HG03135 (cell line): ENCODE measurements around the gene COL6A1.
"Not testable (repeated sequence)": the region's sequence is repeated elsewhere in the genome, so short reads cannot be mapped to it uniquely, and the experiment has no call there.

Experiments
- ATAC-seq: cut with Tn5 transposase; IDR thresholded peaks from one replicate; pipeline ENCODE4 v1.9.1; 2021; ENCODE audit warnings: mild to moderate bottlenecking, moderate library complexity; ENCODE audit not compliant: unreplicated experiment

The COL6A1 gene

DNA sequence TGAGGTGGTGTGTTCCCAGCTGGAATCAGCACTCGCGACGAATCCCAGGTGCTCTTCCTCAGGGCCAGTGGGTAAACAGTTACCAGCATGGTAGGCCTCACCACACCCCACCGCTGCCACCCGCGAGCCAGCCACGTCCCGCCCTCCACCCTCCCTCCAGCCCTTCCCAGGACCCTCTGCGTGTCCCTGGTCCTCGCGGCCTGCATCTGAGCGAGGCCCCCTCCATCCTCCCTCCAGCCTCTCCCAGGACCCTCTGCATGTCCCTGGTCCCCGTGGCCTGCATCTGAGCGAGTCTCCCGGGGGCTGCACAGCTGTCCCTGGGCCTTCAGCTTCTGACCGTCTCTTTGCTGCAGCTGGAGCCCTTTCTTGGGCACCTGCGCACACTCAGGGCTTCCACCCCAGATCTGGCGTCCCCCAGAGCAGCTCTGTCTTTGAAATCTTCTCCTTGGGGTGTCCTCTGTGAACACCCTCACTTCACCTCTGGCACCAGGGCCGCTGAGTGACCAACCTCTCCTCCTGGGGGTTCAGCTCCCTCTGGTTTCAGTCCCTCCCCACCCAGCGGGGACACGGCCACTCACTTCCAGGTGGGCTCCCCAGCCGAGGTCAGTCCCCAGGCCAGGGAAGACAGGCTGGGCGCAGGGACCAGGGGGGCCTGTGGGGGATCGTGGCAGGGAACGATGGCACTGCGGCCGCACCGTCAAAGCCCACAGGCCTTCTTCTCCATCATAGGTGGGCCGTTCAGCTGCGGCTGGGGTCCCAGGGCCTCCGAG, 58.5 kb downstream of the COL6A1 start:
- no peak for ATAC-seq

GRCh38 chr21:46040707-46041106, 59.1 kb downstream of the COL6A1 start:
- ATAC-seq: no peak

DNA sequence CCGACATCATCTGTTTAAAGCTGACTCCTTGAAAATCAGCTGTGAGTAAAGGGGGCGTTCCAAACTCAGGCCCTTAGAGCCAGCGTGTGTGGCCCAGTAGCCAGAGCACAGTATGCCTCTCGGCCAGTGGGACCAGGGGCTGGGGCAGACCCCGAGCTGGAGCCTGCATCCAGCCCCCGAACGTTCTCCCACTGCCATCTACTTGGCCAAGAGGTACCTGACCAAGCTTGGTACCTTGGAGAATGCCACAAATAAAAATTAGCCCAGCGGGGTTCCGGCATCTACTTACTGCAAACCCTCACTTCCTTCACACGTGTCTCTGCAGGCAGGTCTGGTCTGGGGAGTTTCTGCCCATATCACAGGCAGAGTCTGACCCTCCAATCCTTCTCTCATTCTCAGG, 59.6 kb downstream of the COL6A1 start:
- ATAC-seq: no peak

GRCh38 chr21:46045154-46045553, 63.6 kb downstream of the COL6A1 start:
- no peak for ATAC-seq

GRCh38 chr21:46046471-46046870, 64.9 kb downstream of the COL6A1 start:
- no peak for ATAC-seq

GRCh38 chr21:46046906-46047305, 65.3 kb downstream of the COL6A1 start:
- ATAC-seq: not testable (repeated sequence)

DNA sequence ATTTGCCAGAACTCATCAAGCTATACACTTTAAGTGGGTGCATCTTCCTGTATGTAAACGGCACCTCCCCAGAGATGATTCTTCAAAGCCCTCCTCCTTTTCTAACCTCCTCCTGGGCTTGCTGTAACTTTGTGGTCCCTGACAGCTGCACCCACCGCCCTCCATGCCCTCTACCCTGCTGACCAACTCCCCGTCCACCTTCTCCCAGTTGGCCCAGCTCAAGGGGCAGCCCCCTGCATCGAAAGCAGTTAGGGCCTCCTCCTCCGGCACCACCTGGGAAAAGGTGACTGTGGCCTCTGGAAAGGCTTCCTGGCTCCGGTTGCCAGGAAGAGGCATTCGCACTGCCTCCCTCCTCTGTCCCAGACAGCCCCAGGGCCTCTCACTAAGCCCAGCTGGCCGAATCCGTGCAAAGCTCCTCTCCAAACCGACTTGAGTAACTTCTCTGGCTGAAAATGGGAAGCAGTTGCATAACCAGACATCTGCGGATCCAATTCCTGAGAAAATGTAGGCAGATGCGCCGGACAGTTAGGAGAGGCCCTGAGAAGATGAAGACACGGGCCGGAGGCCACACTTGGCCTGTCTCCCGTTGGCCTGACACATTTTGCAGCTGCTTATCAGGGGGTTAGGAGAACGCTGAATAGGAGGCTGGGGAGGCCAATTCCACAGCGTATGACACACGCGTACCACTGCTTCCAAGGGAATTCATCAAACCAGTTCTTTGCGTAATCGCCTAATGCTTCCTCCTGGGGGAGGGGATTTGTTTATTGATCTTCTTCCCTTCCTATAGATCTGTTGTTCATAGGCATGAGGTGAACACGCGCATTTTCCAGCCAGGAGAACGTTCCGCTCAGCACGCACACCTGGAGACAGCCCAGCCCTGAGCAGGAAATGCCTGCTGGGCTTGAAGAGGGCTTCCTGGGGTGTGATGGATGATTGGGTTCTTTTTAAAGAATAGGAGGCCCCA, 67.6 kb downstream of the COL6A1 start:
- no peak for ATAC-seq

DNA sequence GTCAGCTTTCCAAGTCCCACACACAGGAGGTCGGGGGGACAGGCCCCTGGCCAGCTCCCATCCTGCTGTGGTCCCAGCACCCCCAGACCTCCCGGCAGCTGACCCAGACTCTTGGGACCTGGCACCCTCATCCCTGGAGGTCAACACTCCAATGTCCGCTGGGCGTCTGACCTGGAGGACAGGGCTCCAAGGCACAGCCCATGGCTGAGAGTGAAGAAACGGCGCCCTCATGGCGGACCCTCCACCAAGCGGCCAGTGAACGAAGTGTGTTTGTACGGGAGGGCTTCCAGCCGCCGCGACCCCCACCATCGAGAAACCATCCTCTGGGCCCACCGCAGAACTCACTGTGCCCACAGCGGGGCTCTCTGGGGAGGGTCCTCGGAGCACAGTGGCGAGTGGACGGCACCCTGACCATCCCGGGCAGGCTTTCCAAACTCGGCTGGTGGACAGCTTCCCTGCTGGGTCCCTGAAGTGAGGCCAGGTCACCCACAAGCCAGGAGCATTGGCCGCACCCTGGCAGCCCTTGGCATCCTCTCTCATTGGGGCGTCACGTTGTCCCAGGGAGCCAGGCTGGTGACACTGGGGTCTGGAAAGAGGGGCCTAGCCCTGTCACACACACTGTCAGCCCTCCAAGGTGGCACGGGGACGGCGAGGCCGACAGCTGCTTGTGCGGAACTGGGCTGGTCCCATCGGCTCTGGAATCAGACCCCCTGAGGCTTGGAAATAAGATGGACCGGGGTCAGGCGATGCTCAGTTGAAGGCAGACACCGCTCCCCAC, 68.5 kb downstream of the COL6A1 start:
- no peak for ATAC-seq

DNA sequence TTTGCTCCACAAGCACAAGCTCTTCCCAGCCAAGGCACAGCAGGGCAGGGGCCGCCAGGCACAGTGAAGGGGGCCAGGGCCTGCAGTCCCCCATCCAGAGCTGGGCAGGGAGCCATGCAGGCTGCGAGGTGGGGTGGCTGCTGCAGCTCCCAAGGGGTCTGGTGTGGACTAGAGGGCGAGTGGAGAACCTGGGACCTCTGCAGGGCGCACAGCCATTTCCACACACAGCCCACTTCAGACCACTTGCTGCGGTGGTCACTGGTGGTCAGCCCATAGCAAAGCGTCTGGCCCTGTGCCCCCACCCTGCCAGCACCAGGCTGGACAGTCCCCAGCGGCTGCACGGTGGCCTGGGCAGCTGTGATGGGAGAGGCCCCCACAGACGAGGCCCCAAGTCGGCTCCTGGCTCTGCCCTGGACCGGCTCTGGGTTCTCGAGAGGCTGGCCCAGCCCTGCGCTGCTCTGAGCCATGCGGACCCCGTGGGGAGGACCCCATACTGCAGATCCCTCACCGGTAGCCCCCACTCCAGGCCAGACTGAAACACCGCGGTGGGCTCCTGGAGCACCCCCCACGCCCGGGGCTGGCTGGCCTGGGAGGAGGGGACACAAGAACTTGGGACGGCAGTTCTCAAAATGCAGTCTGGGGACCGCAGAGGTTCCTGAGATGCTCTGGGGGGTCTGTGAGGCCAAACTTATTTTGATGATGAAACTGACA, 69.3 kb downstream of the COL6A1 start:
- ATAC-seq: no peak

- no peak for ATAC-seq
These were observed 69.8 kb downstream of the COL6A1 start for GRCh38 chr21:46051379-46051770.

DNA sequence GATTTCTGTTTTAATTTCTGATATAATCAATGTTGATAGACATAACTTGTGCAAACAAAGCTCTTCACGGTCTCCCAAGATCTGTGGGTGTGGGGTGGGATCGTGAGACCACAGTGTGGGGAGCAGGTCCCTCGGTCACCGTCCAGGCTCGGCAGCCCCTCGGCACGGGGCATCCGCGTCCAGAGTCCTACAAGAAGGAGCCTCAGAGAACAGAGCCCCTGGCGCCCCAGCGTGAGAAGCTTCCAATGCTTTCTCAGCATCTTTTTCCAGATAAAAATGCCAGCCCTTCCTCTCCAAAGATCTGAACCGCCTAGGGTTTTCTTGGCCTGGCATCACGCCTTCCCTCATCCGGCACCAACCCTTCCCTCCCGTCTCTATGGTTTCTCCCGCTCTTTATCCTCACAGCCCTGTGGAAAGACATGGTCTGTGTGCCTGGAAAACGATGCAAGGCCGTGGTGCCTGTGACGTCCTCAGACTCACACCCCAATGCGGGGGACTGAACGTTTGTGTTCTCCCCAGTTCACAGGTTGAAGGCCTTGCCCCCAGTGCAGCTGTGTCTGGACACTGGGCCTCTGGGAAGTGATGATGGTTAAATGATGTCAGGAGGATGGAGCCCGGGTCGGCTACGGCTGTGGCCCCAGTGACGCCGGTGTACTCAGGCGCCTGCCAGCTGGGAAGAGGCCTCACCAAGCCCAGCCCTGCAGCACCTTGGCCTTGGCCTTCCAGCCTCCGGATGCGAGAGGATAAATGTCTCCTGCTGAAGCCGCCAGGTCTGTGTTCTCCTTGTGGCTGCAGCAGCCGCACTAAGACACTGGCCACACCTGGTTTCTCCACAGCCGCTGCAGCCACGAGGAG, 70.5 kb downstream of the COL6A1 start:
- ATAC-seq: no peak

- ATAC-seq: no peak
These were observed 71.4 kb downstream of the COL6A1 start for GRCh38 chr21:46052703-46053651.

DNA sequence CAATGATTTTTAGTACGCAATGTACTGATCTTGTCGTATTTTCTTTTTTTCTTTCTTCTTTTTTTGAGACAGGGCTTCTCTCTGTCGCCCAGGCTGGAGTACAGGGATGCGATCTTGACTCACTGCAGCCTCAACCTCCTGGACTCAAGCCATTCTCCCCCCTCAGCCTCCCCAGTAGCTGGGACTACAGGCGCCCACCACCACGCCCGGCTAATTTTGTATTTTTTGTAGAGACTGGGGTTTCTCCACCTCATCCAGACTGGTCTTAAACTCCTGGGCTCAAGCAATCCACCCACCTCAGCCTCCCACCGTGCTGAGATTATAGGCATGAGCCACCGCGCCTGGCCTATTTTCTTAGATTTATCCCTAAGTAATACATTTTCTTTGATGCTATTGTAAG, 72.5 kb downstream of the COL6A1 start:
- ATAC-seq: no peak

- ATAC-seq: no peak
These were observed 72.9 kb downstream of the COL6A1 start for GRCh38 chr21:46054451-46054881.
